Measurements from ENCODE around the gene LIPF.
"Not testable (repeated sequence)": the region's sequence is repeated elsewhere in the genome, so short reads cannot be mapped to it uniquely, and the experiment has no call there.

LIPF gene

DNA sequence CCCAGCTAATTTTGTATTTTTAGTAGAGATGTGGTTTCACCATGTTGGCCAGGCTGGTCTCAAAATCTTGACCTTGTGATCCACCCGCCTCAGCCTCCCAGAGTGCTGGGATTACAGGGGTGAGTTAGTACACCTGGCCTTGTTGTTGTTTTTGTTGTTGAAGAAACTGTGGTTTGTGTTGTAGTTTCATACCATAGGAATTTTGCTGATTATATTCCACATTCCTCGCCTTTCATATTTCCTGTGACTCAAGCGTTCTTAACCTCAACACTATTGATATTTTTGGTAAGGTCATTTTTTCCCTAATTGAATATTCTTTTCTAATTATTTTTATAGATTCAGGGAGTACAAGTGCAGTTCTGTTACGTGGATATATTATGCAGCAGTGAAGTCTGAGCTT is 16.7 kb downstream of the LIPF start:
- no peak for DNase-seq

GRCh38 chr10:88682491-88682890 is 18.2 kb downstream of the LIPF start:
- DNase-seq, result no peak

GRCh38 chr10:88687853-88688467 is 23.7 kb downstream of the LIPF start:
- no peak for DNase-seq

DNA sequence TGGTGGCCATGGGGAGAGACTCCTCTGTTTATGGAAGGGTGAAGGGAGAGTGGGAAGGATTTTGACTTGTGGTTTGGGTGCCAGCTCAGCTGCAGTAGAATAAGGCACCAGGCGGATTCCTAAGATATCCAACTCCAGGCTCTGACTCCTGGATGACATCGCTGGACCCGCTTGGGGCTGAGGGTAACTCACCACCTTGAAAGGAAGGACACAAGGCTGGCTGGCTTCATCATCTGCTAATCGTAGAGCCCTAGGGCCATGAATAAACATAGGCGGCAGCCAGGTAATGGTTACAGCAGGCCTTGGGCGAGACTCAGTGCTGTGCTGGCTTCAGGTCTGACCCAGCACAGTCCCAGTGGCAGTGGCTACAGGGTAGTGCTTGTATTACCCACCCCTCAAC is 25.1 kb downstream of the LIPF start:
- no peak for DNase-seq

DNA sequence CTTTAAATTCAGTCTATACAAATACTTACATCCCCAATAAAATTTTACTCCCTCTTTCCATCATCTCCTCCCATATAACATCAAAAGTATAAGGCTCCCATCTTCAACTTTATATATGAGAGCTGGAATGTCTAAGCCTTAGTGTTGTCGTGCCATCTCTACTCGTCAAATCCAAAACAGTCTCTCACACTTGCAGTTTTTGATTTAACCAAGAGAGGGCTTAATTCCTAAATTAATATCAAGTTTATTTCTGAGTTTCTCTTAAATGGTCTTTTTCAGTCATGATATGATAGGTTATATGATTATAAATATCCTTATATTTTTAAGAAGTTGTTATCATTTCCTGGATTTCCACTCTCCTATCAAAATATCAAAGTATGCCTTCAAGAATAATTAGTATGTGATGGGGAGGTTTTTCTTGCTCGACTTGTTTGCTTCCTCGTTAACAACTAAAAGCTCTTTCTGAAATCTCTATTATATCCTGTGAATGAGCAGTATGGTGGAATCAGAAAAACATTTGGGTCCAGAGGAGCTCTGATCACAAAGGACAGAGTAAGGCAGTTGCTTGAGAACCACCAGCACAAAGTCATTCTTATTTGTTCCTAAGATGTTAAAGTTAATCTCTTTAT is 29.3 kb downstream of the LIPF start:
- no peak for DNase-seq

DNA sequence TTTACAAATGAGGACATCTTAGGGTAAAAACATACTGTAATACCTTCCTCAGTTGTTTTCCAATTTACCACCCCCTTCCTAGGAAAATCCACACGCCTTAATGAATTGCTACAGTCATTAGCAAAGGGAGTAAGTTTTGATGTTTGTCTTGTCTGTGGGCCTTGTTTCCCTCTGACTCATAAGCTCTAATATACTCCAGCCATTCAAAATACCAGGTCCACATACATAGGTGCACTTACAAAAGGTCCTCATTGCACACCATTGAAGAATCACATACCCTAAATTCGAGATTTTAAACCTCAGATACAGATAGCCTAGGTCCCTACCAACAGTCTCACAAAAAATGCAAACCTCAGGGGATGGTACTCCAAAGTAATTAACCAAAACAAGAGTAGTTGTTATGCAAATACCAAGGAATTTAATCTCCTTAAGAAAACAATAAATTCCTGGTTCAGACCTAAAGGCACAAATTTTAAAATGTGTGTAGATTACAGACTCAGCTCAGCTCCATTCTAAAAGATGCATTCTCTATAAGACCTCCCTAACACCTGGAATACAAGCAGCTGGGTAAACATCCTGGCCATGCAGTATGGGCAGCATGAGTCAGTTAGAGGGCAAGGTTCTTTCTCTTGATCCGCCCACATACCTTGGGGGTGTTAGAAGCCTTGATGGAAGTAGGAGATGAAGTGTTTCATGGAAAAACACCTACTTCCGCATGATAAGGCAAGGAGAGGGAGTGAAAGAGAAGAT is 38.8 kb downstream of the LIPF start:
- no peak for DNase-seq

- DNase-seq, result no peak
Measured at GRCh38 chr10:88705958-88706357, 41.7 kb downstream of the LIPF start, which contains the start of gene LIPK. Gene LIPK (plus strand): TSS chr10:88706249. CDS start chr10:88724544, 18,295 bp downstream.

- no peak for DNase-seq
Measured at GRCh38 chr10:88707429-88708155, 43.4 kb downstream of the LIPF start.

DNA sequence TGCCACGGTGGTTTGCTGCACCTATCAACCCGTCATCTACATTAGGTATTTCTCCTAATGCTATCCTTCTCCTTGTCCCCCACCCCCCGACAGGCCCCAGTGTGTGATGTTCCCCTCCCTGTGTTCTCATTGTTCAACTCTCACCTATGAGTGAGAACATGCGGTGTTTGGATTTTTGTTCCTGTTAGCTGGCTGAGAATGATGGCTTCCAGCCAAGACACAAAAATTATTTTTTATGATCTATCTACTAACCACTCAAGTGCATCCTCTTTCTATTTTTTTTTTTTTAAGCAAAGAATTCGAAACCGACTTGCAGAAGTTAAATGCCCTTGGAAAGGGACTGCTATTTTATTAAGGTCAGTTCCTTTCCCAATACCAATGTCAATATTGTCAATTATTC is 45.1 kb downstream of the LIPF start:
- not testable (repeated sequence) for DNase-seq

GRCh38 chr10:88715517-88715916 is 51.3 kb downstream of the LIPF start:
- no peak for DNase-seq

GRCh38 chr10:88721392-88721791 is 57.1 kb downstream of the LIPF start:
- no peak for DNase-seq

GRCh38 chr10:88725798-88726197 is 61.6 kb downstream of the LIPF start:
- DNase-seq, result no peak

- DNase-seq, result no peak
Measured at GRCh38 chr10:88728107-88728763, 64.0 kb downstream of the LIPF start.
